ENCODE data around the gene TSPAN7. TPM values are rescaled to one million over a fixed set of nuclear protein-coding genes. Genes with fewer than 3 reads are reported as not detected.

Gene TSPAN7
- total and polyA plus RNA-seq, 2 donors (not counting 3 experiments of a cell fraction or from before 2014, with no cell fraction given): 3.2 to 5.2 TPM

DNA sequence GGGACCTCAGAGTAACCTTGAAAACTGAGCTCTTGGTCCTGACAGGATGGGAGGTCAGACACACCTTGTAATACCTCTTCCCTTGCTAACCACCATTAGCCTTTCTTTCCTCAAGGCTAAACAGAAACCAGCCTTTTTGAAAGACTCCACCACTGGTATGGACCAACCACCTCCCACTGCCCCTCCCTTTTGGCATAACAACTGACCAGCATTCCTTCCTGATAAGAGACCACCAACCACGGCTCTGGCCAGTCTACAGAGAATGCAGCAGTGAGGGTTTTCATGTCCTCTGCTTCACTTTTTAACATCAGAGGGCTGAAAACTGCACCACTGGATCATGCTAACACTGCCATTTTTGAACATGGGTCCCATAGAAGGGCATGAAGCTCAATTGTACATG, 139.7 kb downstream of the TSPAN7 start:
- H4K20me1 ChIP-seq (replicated peaks; ENCODE audit: control insufficient read depth, extremely low read depth, insufficient read depth, low read length): no peaks in the 10 kb centered on the region
- H3K27me3 ChIP-seq (ENCODE audit: control insufficient read depth in 2 of 2, insufficient read depth in 2 of 2, low read length in 2 of 2): no peaks in the 10 kb centered on the region
- no peak for DNase-seq (ENCODE audit: low read depth, low spot score)
- no peaks in the 10 kb centered on the region for H3K9me1 ChIP-seq (replicated peaks; ENCODE audit: control insufficient read depth, extremely low read depth, insufficient read depth, low read length)
- dilution Hi-C loops (cut with MboI; ENCODE audit: extremely low pct_ligation_motif_present, low sequenced_read_pairs): no loop called here
- TF ChIP-seq POLR2AphosphoS5 (IDR thresholded peaks at IDR 0.05; ENCODE audit: insufficient read depth, low read depth, low read length): no peak
- intact Hi-C loops (cut with micrococcal nuclease): no loop called here
- no peak overlapping the region for H3K4me3 ChIP-seq (replicated peaks in 1 of 3; ENCODE audit: insufficient read depth in 1 of 3, low read depth in 1 of 3, low read length in 3 of 3)
- FAIRE-seq: no peak
- no peak overlapping the region for H2AFZ ChIP-seq (ENCODE audit: low read depth, low read length)
- no peaks in the 10 kb centered on the region for H3K9me3 ChIP-seq (replicated peaks; ENCODE audit: control insufficient read depth, insufficient read depth, low read length)
- H3K79me2 ChIP-seq (ENCODE audit: control insufficient read depth, insufficient read depth, low read length): no peaks in the 10 kb centered on the region
- no peaks in the 10 kb centered on the region for H3K4me1 ChIP-seq (ENCODE audit: control insufficient read depth, extremely low read depth, insufficient read depth, low read length)
- no peaks in the 10 kb centered on the region for H3K36me3 ChIP-seq (ENCODE audit: control insufficient read depth in 2 of 2, extremely low read depth in 1 of 2, insufficient read depth in 2 of 2, low read length in 2 of 2)
- POLR2A ChIA-PET: no interaction called here
- CTCF ChIA-PET: no interaction called here
- H3K4me2 ChIP-seq (ENCODE audit: insufficient read depth, low read length): no peak overlapping the region
- BruUV-seq (replicated peaks): no TSS peak
- no peak overlapping the region for H3K9ac ChIP-seq (replicated peaks; ENCODE audit: extremely low read depth, insufficient read depth, low read length)
- no peak overlapping the region for H3K27ac ChIP-seq (ENCODE audit: insufficient read depth, low read depth, low read length)

GRCh38 chrX:38704146-38704882, 143.0 kb downstream of the TSPAN7 start:
- Histone ChIP-seq H2AFZ (ENCODE audit: low read depth, low read length) (no peak overlapping the region), H3K9ac (replicated peaks; ENCODE audit: extremely low read depth, insufficient read depth, low read length) (no peak overlapping the region), H4K20me1 (replicated peaks; ENCODE audit: control insufficient read depth, extremely low read depth, insufficient read depth, low read length) (no peaks in the 10 kb centered on the region), H3K36me3 (ENCODE audit: control insufficient read depth in 2 of 2, extremely low read depth in 1 of 2, insufficient read depth in 2 of 2, low read length in 2 of 2) (no peaks in the 10 kb centered on the region), H3K4me1 (ENCODE audit: control insufficient read depth, extremely low read depth, insufficient read depth, low read length) (no peaks in the 10 kb centered on the region), H3K9me3 (replicated peaks; ENCODE audit: control insufficient read depth, insufficient read depth, low read length) (no peaks in the 10 kb centered on the region), H3K4me2 (ENCODE audit: insufficient read depth, low read length) (no peak overlapping the region), H3K27ac (ENCODE audit: insufficient read depth, low read depth, low read length) (no peak overlapping the region), H3K79me2 (ENCODE audit: control insufficient read depth, insufficient read depth, low read length) (no peaks in the 10 kb centered on the region), H3K9me1 (replicated peaks; ENCODE audit: control insufficient read depth, extremely low read depth, insufficient read depth, low read length) (no peaks in the 10 kb centered on the region), H3K27me3 (ENCODE audit: control insufficient read depth in 2 of 2, insufficient read depth in 2 of 2, low read length in 2 of 2) (no peaks in the 10 kb centered on the region), H3K4me3 (replicated peaks in 1 of 3; ENCODE audit: insufficient read depth in 1 of 3, low read depth in 1 of 3, low read length in 3 of 3) (no peak overlapping the region)
- BruUV-seq (replicated peaks): no TSS peak
- dilution Hi-C loops (cut with MboI; ENCODE audit: extremely low pct_ligation_motif_present, low sequenced_read_pairs) (no loop called here), intact Hi-C loops (cut with micrococcal nuclease) (no loop called here)
- CTCF ChIA-PET: no interaction called here
- TF ChIP-seq MYC (IDR thresholded peaks at IDR 0.05; ENCODE audit: low read depth, low read length) (no peak), JUN (IDR thresholded peaks at IDR 0.05; ENCODE audit: borderline replicate concordance, insufficient read depth, insufficient read length, low read depth) (no peak), EZH2 (IDR thresholded peaks at IDR 0.05; ENCODE audit: borderline replicate concordance, low read depth, low read length, severe bottlenecking) (no peak), FOS (IDR thresholded peaks at IDR 0.05; ENCODE audit: borderline replicate concordance, insufficient read depth, low read length) (no peak), POLR2A (IDR thresholded peaks at IDR 0.05; ENCODE audit: low read depth, low read length) (no peak)
- TF ChIP-seq, protein P1, sequence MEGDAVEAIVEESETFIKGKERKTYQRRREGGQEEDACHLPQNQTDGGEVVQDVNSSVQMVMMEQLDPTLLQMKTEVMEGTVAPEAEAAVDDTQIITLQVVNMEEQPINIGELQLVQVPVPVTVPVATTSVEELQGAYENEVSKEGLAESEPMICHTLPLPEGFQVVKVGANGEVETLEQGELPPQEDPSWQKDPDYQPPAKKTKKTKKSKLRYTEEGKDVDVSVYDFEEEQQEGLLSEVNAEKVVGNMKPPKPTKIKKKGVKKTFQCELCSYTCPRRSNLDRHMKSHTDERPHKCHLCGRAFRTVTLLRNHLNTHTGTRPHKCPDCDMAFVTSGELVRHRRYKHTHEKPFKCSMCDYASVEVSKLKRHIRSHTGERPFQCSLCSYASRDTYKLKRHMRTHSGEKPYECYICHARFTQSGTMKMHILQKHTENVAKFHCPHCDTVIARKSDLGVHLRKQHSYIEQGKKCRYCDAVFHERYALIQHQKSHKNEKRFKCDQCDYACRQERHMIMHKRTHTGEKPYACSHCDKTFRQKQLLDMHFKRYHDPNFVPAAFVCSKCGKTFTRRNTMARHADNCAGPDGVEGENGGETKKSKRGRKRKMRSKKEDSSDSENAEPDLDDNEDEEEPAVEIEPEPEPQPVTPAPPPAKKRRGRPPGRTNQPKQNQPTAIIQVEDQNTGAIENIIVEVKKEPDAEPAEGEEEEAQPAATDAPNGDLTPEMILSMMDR (IDR thresholded peaks at IDR 0.05; ENCODE audit: extremely low read depth in 1 of 2, insufficient read depth in 1 of 2, low read depth in 1 of 2, low read length in 2 of 2): no peak
- DNase-seq (ENCODE audit: low read depth, low spot score) (no peak), FAIRE-seq (no peak)
- POLR2A ChIA-PET: no interaction called here
